ENCODE results near the gene NCF2.
"Not testable (repeated sequence)": the region's sequence is repeated elsewhere in the genome, so short reads cannot be mapped to it uniquely, and the experiment has no call there.

NCF2 gene

DNA sequence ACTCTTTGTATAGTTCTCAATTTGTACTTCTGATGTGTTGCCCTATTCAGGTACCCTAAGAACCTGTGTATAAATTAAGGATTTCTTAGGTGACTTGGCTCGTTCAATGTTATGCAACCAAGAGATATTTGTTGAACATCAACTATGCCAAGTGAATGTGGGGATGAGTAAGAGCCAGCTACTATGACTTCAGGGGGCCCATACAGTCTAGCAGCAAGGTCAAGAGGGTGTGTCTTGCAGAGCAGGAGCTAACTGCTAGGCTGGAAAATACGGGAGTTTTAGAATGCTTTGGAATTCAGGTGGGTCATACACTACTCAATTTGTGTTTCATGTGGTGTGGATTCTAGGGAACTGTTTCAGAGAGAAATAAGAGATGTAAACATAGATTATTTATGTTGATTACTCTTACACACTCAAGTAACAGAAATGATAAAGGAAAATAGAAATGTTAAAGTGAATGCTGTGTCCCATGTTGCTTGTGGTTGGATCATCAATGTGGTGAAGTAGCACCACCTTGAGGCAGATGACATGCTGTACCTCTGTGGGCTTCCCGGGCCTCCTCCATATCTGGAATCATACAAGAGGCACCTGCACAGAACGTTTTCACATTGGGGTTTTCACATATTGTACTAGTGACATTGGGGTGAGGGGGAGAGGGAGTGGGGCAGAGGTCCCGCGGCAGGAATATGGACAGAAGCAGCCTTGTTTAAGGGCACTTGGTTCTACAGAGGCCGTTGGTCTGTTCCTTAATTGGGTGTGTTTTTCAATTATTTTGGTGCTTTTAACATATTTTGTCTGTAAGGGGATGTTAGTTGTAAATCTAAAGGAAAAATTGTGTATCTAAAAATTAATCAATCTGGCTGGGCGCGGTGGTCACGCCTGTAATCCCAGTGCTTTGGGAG, 32.9 kb upstream of the NCF2 start:
- H3K36me3 Mint-ChIP-seq: peaks cover 17% of the 10 kb centered on the region
- peaks cover 24% of the 10 kb centered on the region for H3K4me1 Mint-ChIP-seq
- H3K27me3 Mint-ChIP-seq: no peaks in the 10 kb centered on the region
- H3K9me3 Mint-ChIP-seq: no peaks in the 10 kb centered on the region
- no peak overlapping the region for H3K27ac Mint-ChIP-seq
- ATAC-seq: peak; percentile 84
- H3K4me3 Mint-ChIP-seq: no peak overlapping the region

DNA sequence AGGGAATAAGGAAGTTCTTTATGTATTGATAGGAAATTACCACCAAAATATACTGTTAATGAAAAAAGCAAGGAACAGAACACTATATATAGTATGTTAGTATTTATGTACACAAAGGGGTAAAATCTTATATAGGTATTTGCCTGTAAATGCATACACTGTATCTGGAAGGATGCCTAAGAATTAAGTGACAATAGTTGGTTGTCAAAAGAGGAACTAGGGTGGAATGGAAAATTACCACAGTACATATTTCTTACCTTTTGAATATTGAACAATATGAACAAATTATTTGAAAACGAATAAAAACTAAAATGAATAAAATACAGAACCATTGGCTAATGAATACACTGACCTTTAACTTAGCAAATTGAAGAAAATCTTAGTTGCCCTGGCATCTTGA, 31.8 kb upstream of the NCF2 start:
- no peak overlapping the region for H3K4me3 Mint-ChIP-seq
- peaks cover 16% of the 10 kb centered on the region for H3K36me3 Mint-ChIP-seq
- no peaks in the 10 kb centered on the region for H3K9me3 Mint-ChIP-seq
- no peak for ATAC-seq
- H3K27me3 Mint-ChIP-seq: no peaks in the 10 kb centered on the region
- H3K4me1 Mint-ChIP-seq: peaks cover 24% of the 10 kb centered on the region
- H3K27ac Mint-ChIP-seq: no peak overlapping the region

- no peak overlapping the region for H3K4me3 Mint-ChIP-seq
- H3K36me3 Mint-ChIP-seq: peaks cover 10% of the 10 kb centered on the region
- peaks cover 17% of the 10 kb centered on the region for H3K4me1 Mint-ChIP-seq
- ATAC-seq: no peak
- no peak overlapping the region for H3K27ac Mint-ChIP-seq
- no peaks in the 10 kb centered on the region for H3K9me3 Mint-ChIP-seq
- no peaks in the 10 kb centered on the region for H3K27me3 Mint-ChIP-seq
Measured at GRCh38 chr1:183620311-183620710, 30.1 kb upstream of the NCF2 start.

DNA sequence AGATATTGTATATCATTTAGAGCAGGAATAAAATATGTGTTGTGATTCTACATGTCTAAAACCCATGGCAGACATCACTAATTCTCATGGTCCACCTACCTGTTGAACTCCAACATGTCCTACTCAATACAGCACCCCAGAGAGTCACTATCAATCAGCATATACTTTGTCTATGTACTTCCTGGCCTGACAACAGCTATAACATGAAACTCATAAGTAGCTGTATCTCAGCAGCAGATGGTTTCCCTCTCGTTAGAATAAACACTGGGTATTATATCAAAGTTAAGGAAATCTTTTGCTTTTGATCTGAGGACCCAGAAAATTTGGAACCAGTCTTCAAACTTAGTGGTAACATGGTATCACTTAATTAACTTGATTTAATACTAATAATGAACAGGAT, 29.5 kb upstream of the NCF2 start:
- no peak for ATAC-seq
- Mint-ChIP-seq H3K27ac (no peak overlapping the region), H3K4me3 (no peak overlapping the region)

GRCh38 chr1:183618202-183618601, 27.9 kb upstream of the NCF2 start:
- H3K36me3 Mint-ChIP-seq, ATAC-seq, H3K4me3 Mint-ChIP-seq, H3K27ac Mint-ChIP-seq, H3K9me3 Mint-ChIP-seq: not testable (repeated sequence)
- Mint-ChIP-seq H3K4me1 (peaks cover 12% of the 10 kb centered on the region), H3K27me3 (peaks cover 12% of the 10 kb centered on the region)

More for the DNA sequence above, 29.5 kb upstream of the NCF2 start:
- H3K9me3 Mint-ChIP-seq: no peaks in the 10 kb centered on the region
- H3K36me3 Mint-ChIP-seq: peaks cover 8% of the 10 kb centered on the region
- H3K4me1 Mint-ChIP-seq: peaks cover 17% of the 10 kb centered on the region
- H3K27me3 Mint-ChIP-seq: peaks cover 5% of the 10 kb centered on the region

- H3K36me3 Mint-ChIP-seq, ATAC-seq, H3K27ac Mint-ChIP-seq, H3K4me3 Mint-ChIP-seq, H3K9me3 Mint-ChIP-seq: not testable (repeated sequence)
- H3K27me3 Mint-ChIP-seq: peaks cover 12% of the 10 kb centered on the region
- H3K4me1 Mint-ChIP-seq: peaks cover 19% of the 10 kb centered on the region
Measured at GRCh38 chr1:183612975-183613374, 22.7 kb upstream of the NCF2 start.

GRCh38 chr1:183612407-183612806, 22.1 kb upstream of the NCF2 start:
- Mint-ChIP-seq H3K36me3 (no peaks in the 10 kb centered on the region), H3K27ac (no peak overlapping the region), H3K4me3 (no peak overlapping the region), H3K4me1 (peaks cover 23% of the 10 kb centered on the region), H3K27me3 (peaks cover 12% of the 10 kb centered on the region), H3K9me3 (no peaks in the 10 kb centered on the region)
- ATAC-seq: no peak

DNA sequence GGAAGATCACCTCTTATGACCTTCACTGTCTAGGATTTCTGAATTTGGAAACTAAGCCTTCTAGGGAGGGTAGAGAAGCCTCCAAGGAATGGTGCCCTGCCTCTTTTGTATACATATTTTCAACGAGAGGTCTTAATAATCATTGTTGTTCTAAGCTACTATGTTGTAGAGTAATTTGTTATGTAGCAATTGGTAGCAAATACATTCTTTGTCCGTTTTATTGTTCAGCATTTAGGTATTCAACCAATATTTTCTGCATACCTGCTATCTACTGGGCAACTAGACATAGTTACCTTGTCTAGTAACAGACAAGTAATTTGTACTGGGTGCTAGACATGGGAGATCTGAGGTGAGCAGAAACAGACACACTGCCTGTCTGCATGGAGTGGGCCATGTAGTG, 20.8 kb upstream of the NCF2 start:
- Mint-ChIP-seq H3K36me3 (no peaks in the 10 kb centered on the region), H3K27me3 (peaks cover 12% of the 10 kb centered on the region), H3K4me1 (peaks cover 34% of the 10 kb centered on the region), H3K27ac (no peak overlapping the region), H3K4me3 (no peak overlapping the region), H3K9me3 (no peaks in the 10 kb centered on the region)
- ATAC-seq: no peak

DNA sequence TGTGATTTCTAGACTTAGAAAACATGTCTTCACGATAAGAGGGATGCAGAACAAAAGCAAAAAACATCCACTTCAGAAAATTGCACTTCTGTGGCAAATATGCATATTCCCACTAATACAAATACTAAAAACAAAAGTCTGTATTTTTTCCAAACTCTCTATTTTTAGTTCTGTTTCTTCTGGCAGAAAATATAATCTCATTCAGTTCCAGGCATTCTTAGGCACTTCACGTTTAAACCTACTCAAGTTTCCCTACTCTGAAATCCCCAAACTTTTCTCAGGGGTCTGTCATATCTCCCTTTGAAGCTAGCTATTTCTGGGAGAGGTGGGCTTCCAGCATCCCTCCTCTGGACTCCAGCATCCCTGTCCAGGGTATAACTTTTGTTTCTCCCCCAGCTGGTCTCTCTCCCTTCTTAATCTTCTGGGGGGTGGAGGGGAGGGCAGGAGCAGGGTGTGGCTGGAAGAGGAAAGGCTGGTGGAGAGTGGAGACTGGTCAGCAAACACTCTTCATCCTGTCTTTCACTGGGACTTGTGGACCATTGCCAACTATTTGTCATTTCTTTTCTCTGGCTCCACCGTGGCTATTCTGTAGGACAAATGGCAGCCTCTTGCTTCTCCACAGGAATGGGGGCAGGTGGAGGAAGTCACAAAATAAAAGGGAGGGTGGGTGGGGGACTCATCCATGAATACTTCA, 19.6 kb upstream of the NCF2 start:
- Mint-ChIP-seq H3K4me1 (peaks cover 39% of the 10 kb centered on the region), H3K27ac (peak overlapping the region; percentile 91), H3K9me3 (no peaks in the 10 kb centered on the region)

GRCh38 chr1:183609313-183609712, 19.1 kb upstream of the NCF2 start:
- H3K27ac Mint-ChIP-seq: peak overlapping the region; percentile 91
- H3K27me3 Mint-ChIP-seq: peaks cover 3% of the 10 kb centered on the region
- H3K4me1 Mint-ChIP-seq: peaks cover 45% of the 10 kb centered on the region

More for the DNA sequence above, 19.6 kb upstream of the NCF2 start:
- Mint-ChIP-seq H3K36me3 (no peaks in the 10 kb centered on the region), H3K4me3 (no peak overlapping the region), H3K27me3 (peaks cover 9% of the 10 kb centered on the region)
- no peak for ATAC-seq

GRCh38 chr1:183607322-183607980, 17.2 kb upstream of the NCF2 start:
- Mint-ChIP-seq H3K4me1 (peaks cover 63% of the 10 kb centered on the region), H3K9me3 (peaks cover 4% of the 10 kb centered on the region), H3K4me3 (peak overlapping the region; percentile 62), H3K36me3 (no peaks in the 10 kb centered on the region), H3K27me3 (no peaks in the 10 kb centered on the region), H3K27ac (peak overlapping the region; percentile 90)
- ATAC-seq: peak; percentile 59

More at GRCh38 chr1:183609313-183609712, 19.1 kb upstream of the NCF2 start:
- ATAC-seq: peak; percentile 78
- peaks cover under 1% of the 10 kb centered on the region for H3K9me3 Mint-ChIP-seq
- H3K4me3 Mint-ChIP-seq: peak overlapping the region; percentile 34
- no peaks in the 10 kb centered on the region for H3K36me3 Mint-ChIP-seq

DNA sequence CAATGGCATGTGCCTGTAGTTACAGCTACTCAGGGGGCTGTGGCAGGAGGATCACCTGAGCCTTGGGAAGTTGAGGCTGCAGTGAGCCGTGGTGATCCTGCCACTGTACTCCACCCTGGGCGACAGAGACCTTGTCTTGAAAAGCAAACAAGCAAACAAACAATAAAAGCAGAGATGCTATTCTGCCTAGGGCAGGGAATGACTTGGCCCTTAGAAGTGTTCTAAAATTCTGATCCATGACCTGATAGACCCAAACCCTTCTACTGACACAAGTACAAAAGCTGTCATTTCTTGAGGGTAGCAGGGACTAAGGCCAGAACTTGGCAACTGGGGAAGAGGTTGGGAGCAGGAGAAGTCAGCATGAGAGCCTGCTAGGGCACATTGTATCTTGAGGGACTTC, 15.6 kb upstream of the NCF2 start:
- Mint-ChIP-seq H3K36me3 (no peaks in the 10 kb centered on the region), H3K4me1 (peaks cover 68% of the 10 kb centered on the region), H3K27me3 (no peaks in the 10 kb centered on the region), H3K27ac (peak overlapping the region; percentile 90), H3K9me3 (peaks cover 4% of the 10 kb centered on the region), H3K4me3 (no peak overlapping the region)
- ATAC-seq: no peak

DNA sequence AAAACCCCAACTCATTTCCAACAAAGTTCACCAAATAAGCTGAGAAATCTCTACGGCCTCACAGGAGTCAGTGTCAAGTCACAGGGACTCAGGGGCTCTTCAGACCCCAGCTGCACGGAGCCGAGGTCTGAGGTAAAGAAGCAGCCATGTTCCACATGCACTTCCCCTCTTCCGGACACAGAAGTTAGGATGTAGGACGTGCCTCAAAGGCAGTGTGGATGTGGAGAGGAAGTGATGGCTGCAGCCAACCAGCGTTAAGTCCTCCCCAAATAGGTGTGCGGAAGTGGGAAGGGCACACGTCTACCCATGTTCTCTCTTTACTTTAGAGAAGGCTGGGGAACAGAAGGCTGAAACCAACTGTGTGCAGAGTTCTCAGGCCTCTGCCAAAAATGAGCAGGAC, 14.6 kb upstream of the NCF2 start:
- peak; percentile 39 for ATAC-seq
- peaks cover 4% of the 10 kb centered on the region for H3K9me3 Mint-ChIP-seq
- H3K4me3 Mint-ChIP-seq: no peak overlapping the region
- H3K27me3 Mint-ChIP-seq: no peaks in the 10 kb centered on the region
- H3K4me1 Mint-ChIP-seq: peaks cover 64% of the 10 kb centered on the region
- peak overlapping the region; percentile 90 for H3K27ac Mint-ChIP-seq
- H3K36me3 Mint-ChIP-seq: no peaks in the 10 kb centered on the region

DNA sequence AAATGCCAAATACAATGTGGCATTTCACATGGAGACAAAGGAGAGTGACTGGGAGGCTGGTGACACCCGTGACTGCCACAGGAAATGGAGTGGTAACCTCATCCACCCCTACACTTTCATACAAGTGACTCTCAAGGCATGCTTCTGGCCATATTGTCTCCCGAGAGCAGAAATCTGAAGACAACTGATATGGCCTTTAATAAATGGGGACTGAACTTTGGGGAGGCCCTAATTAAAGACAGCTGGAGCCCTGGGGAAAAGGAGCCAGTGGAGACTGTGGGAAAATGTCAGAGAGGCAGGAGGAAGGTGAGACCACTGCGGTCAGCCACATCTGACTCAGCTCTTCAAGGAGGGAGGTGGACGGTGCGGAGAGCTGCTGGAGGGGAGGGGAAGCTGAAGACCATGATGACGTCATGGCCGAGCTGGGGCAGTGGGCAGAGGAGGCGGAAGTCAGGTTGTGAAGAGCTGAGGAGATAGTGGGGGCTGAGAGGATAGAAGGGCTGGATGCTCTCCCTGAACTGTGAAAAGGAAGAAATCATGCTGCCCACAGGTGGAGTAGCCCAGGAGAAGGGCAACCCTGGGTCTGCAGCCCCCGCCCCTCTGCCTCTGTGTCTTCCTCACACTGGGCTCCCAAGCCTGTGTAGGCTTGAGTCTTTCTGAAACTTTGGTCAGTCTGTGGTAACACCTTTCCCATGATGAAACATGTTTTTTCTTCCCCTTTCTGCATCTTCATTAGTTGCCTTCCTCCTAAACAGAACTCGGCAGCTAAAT, 14.0 kb upstream of the NCF2 start:
- peak; percentile 70 for ATAC-seq
- H3K9me3 Mint-ChIP-seq: peaks cover 4% of the 10 kb centered on the region
- peak overlapping the region; percentile 28 for H3K4me3 Mint-ChIP-seq
- no peaks in the 10 kb centered on the region for H3K36me3 Mint-ChIP-seq
- H3K27ac Mint-ChIP-seq: peak overlapping the region; percentile 90
- no peaks in the 10 kb centered on the region for H3K27me3 Mint-ChIP-seq
- H3K4me1 Mint-ChIP-seq: peaks cover 59% of the 10 kb centered on the region

DNA sequence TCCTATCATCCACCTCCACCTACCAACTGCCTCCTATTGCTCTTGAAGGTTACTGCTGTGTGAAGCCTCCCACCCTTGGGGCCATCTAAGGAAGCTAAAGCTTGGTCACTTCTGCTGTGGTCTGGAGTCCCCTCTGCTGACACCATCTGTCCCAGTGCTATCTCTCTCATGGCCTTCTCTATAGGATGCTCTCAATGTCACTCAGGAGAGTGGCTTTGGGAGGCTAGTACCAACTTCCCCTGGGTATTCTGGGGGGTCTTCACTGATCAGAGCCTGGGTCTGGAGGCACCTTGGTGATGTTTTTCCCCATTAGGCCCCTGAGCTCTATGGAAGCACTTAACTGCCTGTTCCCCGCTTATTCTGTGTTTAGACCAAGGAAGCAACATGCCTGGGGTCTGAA, 12.3 kb upstream of the NCF2 start:
- Mint-ChIP-seq H3K4me1 (peaks cover 55% of the 10 kb centered on the region), H3K4me3 (no peak overlapping the region), H3K9me3 (peaks cover 4% of the 10 kb centered on the region), H3K27me3 (no peaks in the 10 kb centered on the region), H3K27ac (peak overlapping the region; percentile 90), H3K36me3 (no peaks in the 10 kb centered on the region)
- no peak for ATAC-seq

Data from stimulated activated memory B cell treated with anti-CD40 and anti-IgM and Interleukin-4, amounts not matched to agents 10 μg/mL and 1 μg/mL and 100 μg/mL, for 72 hours (primary cell).